ENCODE data around the gene BLTP3A.
"Not testable (repeated sequence)": the region's sequence is repeated elsewhere in the genome, so short reads cannot be mapped to it uniquely, and the experiment has no call there.

Gene BLTP3A

GRCh38 chr6:34788111-34788510 lies 3.8 kb upstream of the BLTP3A start:
- no peak for DNase-seq (ENCODE audit: extremely low read depth in 1 of 2, low read depth in 1 of 2)

- DNase-seq (ENCODE audit: extremely low read depth in 1 of 2, low read depth in 1 of 2) = peak; percentile 4 to 22
Observed at GRCh38 chr6:34791164-34791700, 651 bp upstream of the BLTP3A start.

DNA sequence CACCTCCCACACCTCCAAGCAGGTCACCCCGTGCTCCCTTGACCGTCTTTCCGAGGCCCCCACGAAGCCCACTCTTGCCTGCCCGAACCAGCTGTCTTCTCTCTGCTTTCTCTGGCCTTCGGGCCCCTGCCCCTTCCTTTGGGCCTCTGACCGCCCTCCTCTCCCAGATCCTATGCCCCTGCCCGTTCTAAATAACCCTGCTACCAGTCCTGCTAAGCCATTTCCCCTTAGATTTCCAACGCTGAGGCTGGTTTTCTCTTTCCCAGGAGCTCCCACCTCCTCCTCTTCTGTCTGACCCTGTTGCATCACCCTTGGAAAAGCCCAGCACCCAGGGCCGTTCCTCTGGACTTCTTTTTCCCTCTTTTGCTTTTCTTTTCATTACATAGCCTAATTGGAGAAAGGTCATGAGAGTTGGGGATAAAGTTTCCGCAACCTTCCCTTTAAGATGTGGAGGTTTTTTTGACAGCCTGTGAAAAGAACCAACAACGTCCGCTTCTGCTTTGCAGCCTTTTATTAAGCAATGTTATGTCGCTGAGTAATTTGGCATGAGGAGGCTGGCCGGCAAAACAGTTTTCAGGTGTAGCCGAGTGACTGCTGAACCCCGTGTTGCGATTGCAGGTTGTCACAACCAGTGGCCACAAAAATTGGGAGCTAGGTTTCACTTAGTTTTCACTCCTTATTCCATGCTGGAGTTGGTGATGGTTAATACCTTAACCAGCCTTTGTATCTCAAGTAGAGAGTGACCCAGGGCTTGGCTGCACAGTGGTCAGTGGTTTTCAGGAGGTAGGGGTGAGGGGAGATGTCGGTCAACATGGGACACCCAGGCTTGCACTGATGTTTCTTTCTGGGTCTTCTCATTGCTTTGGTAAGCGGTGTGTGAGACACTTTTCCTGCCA lies 970 bp downstream of the BLTP3A start:
- DNase-seq (ENCODE audit: extremely low read depth in 1 of 2, low read depth in 1 of 2) = no peak

DNA sequence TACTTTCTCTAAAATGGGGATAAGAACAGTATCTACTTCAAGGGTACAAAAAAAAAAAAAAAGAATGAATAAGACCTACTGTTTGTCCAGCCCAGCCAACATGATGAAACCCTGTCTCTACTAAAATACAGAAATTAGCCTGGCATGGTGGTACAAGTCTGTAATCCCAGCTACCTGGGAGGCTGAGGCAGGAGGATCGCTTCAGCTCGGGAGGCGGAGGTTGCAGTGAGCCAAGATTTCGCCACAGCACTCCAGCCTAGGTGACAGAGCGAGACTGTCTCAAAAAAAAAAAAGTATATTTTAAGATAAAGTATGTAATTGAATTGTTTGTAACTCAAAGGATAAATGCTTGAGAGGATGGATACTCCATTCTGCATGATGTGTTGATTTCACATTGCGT lies 2.0 kb downstream of the BLTP3A start:
- no peak for DNase-seq (ENCODE audit: extremely low read depth in 1 of 2, low read depth in 1 of 2)

DNA sequence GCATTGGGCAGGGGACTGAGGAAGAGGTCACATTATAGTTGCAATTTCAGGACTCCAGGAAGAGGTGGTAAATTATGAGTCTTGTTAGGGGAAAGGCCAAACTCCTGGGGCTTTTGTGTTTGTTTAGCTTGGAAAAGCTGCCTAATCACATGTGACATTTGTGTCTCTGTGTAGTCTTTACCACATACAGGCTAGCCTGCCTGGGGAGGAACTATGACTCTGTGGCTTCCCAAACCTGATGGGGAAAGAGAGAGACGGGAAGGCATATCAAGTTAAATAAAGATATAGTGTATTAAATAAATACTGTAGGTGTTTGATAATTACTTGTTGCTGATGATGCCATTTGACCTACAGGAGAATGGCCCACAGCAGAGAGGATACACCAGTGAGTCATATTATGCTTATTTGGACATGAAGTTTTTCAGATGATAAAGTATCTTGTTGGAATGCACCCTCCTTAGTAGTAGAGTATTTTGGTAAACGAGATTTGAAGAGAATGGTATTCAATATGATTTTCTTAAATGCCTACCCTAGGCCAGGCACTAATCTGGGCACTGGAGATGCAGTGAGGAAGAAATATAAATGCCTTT lies 4.0 kb downstream of the BLTP3A start:
- DNase-seq (ENCODE audit: extremely low read depth in 1 of 2, low read depth in 1 of 2) = no peak

- no peak for DNase-seq (ENCODE audit: extremely low read depth in 1 of 2, low read depth in 1 of 2)
Observed at GRCh38 chr6:34798057-34798456, 6.2 kb downstream of the BLTP3A start.

DNA sequence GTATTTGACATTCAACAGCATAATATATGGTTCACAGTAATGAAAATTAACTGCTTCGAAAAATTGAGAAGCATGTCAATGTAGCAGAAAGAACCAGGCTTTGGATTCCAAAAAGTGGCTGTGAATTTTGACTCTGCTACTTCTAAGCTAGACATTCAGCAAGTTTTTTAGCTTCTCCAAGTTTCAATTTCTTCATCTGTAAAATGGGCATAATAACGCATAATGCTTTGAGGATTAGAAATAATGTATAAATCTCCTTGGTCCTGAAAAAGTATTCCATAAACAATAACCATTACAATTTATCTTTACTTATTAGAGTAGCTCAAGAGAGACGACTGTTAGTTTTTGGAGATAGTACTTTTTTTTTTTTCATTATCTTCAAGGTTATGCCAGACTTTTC lies 7.7 kb downstream of the BLTP3A start:
- no peak for DNase-seq (ENCODE audit: extremely low read depth in 1 of 2, low read depth in 1 of 2)

DNA sequence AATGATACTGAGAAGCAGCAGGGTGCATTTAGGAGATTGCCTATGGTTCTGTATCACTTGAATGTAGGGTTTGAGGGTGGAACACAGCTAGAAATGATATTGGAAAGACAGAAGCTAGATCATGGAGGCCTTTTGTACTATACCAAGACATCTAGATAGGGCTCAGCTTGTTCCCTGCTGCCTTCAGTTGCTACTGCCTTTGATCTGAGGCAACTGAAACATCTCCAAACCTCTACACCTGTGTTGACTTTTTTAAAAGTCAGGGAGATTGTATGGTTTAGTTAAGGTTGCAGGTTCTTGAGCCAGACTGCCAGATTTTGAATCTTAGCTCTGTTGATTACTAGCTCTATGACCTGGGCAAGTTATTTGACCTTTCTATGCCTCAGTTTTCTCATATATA lies 12.7 kb downstream of the BLTP3A start:
- DNase-seq (ENCODE audit: extremely low read depth in 1 of 2, low read depth in 1 of 2) = no peak

- not testable (repeated sequence) for DNase-seq (ENCODE audit: extremely low read depth in 1 of 2, low read depth in 1 of 2)
Observed at GRCh38 chr6:34805074-34805473, 13.2 kb downstream of the BLTP3A start.

- DNase-seq (ENCODE audit: extremely low read depth in 1 of 2, low read depth in 1 of 2) = no peak
Observed at GRCh38 chr6:34806738-34807453, 15.0 kb downstream of the BLTP3A start.

DNA sequence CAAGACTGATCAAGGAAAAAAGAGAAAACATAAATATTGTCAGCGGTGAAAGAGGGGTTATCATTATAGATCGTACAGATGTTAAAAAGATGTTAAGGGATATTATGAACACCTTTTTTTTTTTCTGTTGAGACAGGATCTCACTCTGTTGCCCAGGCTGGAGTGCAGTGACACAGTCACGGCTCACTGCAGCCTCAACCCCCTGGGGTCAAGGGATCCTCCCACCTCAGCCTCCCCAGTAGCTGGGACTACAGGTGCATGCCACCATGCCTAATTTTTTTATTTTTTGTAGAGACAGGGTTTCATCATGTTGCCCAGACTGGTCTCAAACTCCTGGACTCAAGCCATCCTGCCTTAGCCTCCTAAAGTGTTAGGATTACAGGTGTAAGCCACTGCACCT lies 16.6 kb downstream of the BLTP3A start:
- not testable (repeated sequence) for DNase-seq (ENCODE audit: extremely low read depth in 1 of 2, low read depth in 1 of 2)

DNA sequence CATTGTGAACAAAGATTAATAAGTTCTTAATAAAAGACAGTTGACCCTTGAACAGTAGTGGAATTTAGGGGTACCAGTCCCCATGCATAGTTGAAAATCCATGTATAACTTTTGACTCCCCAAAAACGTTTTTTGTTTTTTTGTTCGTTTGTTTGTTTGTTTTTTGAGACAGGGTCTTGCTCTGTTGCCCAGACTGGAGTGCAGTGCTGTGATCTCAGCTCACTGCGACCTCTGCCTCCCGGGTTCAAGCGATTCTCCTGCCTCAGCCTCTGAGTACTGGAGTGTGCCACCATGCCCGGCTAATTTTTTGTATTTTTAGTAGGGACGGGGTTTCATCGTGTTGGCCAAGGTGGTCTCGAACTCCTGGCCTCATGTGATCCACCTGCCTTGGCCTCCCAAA lies 17.5 kb downstream of the BLTP3A start:
- DNase-seq (ENCODE audit: extremely low read depth in 1 of 2, low read depth in 1 of 2) = not testable (repeated sequence)

GRCh38 chr6:34810017-34810882 lies 18.4 kb downstream of the BLTP3A start:
- no peak for DNase-seq (ENCODE audit: extremely low read depth in 1 of 2, low read depth in 1 of 2)

- DNase-seq (ENCODE audit: extremely low read depth in 1 of 2, low read depth in 1 of 2) = no peak
Observed at GRCh38 chr6:34810936-34811632, 19.2 kb downstream of the BLTP3A start.

- DNase-seq (ENCODE audit: extremely low read depth in 1 of 2, low read depth in 1 of 2) = no peak
Observed at GRCh38 chr6:34813028-34813713, 21.3 kb downstream of the BLTP3A start.

DNA sequence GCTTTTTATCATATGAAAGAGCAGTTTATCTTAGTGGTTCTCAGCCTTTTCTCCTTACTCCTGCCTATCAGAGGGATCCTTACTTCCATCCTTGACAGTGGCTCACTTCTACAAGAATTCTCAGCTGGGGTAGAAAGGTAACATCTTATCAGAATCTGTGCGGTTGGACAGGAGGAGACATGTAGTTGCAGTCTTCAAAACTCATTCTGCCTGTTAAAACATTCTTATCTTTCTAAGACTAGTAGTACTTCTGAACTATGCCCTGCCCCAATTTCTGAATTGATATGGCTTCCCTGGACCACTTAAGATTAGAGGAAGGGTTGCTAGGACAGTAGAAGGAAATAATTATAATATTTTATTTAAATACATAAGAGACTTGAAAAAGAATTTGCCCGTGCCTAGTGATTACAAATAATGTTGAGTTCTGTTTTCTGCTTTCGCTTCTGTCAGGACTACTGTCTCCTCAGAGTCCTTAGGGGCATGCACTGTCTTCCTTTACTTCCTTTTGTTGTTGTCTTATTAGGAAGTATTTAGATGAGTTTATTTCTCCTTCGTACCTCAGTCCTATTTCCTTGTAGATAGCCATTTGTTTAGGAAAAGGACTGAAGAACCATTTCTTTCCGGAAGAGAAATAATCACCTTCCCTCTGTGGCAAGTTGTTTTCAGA lies 24.9 kb downstream of the BLTP3A start:
- no peak for DNase-seq (ENCODE audit: extremely low read depth in 1 of 2, low read depth in 1 of 2)

DNA sequence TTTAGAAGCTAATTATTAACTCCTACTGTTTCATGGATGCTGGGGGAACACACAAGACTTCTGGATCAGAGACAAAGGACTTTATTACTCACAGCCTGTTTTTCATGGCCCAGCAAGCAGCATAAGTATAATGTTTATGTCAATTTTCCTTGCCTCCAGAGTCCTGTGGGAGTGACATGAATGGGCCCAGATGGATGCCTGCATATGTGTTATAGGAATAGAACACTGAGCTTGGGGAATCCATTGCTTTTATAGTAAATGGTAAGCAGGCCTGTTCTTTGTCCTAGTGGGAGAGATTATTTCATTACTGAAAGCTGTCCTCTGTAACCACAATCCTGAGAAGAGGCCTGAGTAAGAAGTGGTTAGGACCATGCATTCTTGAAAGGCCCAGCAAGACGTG lies 25.6 kb downstream of the BLTP3A start:
- DNase-seq (ENCODE audit: extremely low read depth in 1 of 2, low read depth in 1 of 2) = no peak

GRCh38 chr6:34818872-34819570 lies 27.1 kb downstream of the BLTP3A start:
- not testable (repeated sequence) for DNase-seq (ENCODE audit: extremely low read depth in 1 of 2, low read depth in 1 of 2)
